ENCODE measurements around the gene NFATC1.
A peak's percentile ranks its signal among the peaks of the same experiment; 100 is the strongest.

Gene NFATC1

DNA sequence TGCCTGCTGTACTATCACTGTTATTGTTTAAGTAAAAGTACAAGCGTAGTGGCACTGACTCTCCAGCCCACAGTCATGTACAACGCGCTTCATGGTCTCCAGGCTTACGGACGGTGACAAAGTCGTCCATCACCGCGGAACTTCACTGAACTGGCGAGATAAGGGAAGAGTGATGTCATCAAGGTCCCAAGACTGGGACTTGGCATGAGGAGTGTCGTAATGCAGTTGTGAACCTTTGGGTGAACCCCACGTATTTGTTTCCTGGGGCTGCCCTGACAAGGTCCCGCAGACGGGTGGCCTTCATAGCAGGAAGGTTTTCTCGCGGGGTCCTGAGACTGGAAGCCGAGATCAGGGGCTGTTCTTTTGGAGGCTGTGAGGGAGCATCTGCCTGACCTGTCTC, 17.3 kb downstream of the NFATC1 start:
- H2AFZ ChIP-seq (ENCODE audit: low read length): no peak overlapping the region
- no peak overlapping the region for H2BK5ac ChIP-seq (ENCODE audit: low read length)
- no peak overlapping the region for H2BK12ac ChIP-seq (ENCODE audit: low read length)
- H2BK15ac ChIP-seq (ENCODE audit: low read length): no peak overlapping the region
- H3K4me1 ChIP-seq (ENCODE audit: control insufficient read depth in 2 of 2, insufficient read depth in 1 of 2, low read depth in 1 of 2, low read length in 2 of 2): peaks cover 2 to 4% of the 10 kb centered on the region in 2 donors
- H2AK5ac ChIP-seq (ENCODE audit: low read depth, low read length): no peak overlapping the region
- H3K9me3 ChIP-seq (replicated peaks in 1 of 2; ENCODE audit: control insufficient read depth in 2 of 2, insufficient read depth in 1 of 2, low read depth in 1 of 2, low read length in 2 of 2): peaks cover 0 to 3% of the 10 kb centered on the region in 2 donors
- H4K91ac ChIP-seq (ENCODE audit: low read depth, low read length, poor library complexity): no peak overlapping the region
- WGBS, 2 donors (ENCODE audit: extremely low coverage in 2 of 2, insufficient read length in 2 of 2, insufficient replicate concordance in 1 of 2): no CpG with 5 or more reads among the region's 16 CpGs
- no peak overlapping the region for H3K18ac ChIP-seq (ENCODE audit: low read length)
- no peak for DNase-seq (ENCODE audit: low spot score)
- no peaks in the 10 kb centered on the region for H3K27me3 ChIP-seq (ENCODE audit: control insufficient read depth in 3 of 3, insufficient read depth in 3 of 3, low read depth in 1 of 3, low read length in 3 of 3)
- H3K23ac ChIP-seq (ENCODE audit: low read depth, low read length, poor library complexity): no peak overlapping the region
- H2BK120ac ChIP-seq (ENCODE audit: low read depth, low read length): no peak overlapping the region
- no peak overlapping the region for H3K4ac ChIP-seq (ENCODE audit: low read length)
- H3K36me3 ChIP-seq (replicated peaks in 1 of 2; ENCODE audit: control insufficient read depth in 2 of 2, insufficient read depth in 2 of 2, low read length in 2 of 2): no peaks in the 10 kb centered on the region
- H4K8ac ChIP-seq (ENCODE audit: low read depth, low read length): no peak overlapping the region
- no peak overlapping the region for H3K27ac ChIP-seq (replicated peaks; ENCODE audit: low read length)
- H3K4me2 ChIP-seq (ENCODE audit: insufficient read depth, low read length, poor library complexity, severe bottlenecking): no peak overlapping the region
- H3K9ac ChIP-seq (ENCODE audit: low read depth, low read length, poor library complexity): no peak overlapping the region
- peaks cover 2% of the 10 kb centered on the region for H3K79me1 ChIP-seq (ENCODE audit: low read depth, low read length)
- H3K4me3 ChIP-seq (ENCODE audit: low read length in 2 of 2): no peak overlapping the region
- H3K14ac ChIP-seq (ENCODE audit: low read length): no peak overlapping the region

DNA sequence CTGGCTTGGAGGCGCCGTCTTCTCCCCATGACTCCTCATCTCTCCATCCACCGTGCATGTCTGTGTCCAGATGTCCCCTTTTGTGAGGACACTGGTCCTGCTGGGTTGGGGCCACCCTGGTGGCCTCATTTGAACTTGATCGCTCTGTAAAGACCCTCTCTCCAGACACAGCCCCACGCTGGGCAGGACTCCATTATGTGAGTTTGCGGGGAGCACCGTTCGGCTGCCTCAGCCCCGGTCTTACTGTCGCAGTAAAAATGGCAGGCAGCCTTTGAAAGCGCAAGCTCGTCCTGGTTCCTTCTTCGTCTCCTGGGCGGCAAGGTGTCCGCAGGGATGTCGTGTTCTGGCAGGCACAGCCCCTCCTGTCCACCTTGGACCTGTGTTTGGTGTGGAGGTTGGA, 17.7 kb downstream of the NFATC1 start:
- H3K36me3 ChIP-seq (replicated peaks in 1 of 2; ENCODE audit: control insufficient read depth in 2 of 2, insufficient read depth in 2 of 2, low read length in 2 of 2): no peaks in the 10 kb centered on the region
- no peak overlapping the region for H2BK12ac ChIP-seq (ENCODE audit: low read length)
- peaks cover 2% of the 10 kb centered on the region for H3K79me1 ChIP-seq (ENCODE audit: low read depth, low read length)
- H3K4me1 ChIP-seq (ENCODE audit: control insufficient read depth in 2 of 2, insufficient read depth in 1 of 2, low read depth in 1 of 2, low read length in 2 of 2): peaks cover 2 to 4% of the 10 kb centered on the region in 2 donors
- no peak overlapping the region for H3K4ac ChIP-seq (ENCODE audit: low read length)
- no peak overlapping the region for H2BK5ac ChIP-seq (ENCODE audit: low read length)
- H2AFZ ChIP-seq (ENCODE audit: low read length): no peak overlapping the region
- no peak overlapping the region for H3K27ac ChIP-seq (replicated peaks; ENCODE audit: low read length)
- H3K14ac ChIP-seq (ENCODE audit: low read length): no peak overlapping the region
- H2BK15ac ChIP-seq (ENCODE audit: low read length): no peak overlapping the region
- DNase-seq (ENCODE audit: low spot score): no peak
- no CpG with 5 or more reads among the region's 16 CpGs for WGBS, 2 donors (ENCODE audit: extremely low coverage in 2 of 2, insufficient read length in 2 of 2, insufficient replicate concordance in 1 of 2)
- no peaks in the 10 kb centered on the region for H3K27me3 ChIP-seq (ENCODE audit: control insufficient read depth in 3 of 3, insufficient read depth in 3 of 3, low read depth in 1 of 3, low read length in 3 of 3)
- no peak overlapping the region for H4K8ac ChIP-seq (ENCODE audit: low read depth, low read length)
- no peak overlapping the region for H3K4me3 ChIP-seq (ENCODE audit: low read length in 2 of 2)
- H3K9me3 ChIP-seq (replicated peaks in 1 of 2; ENCODE audit: control insufficient read depth in 2 of 2, insufficient read depth in 1 of 2, low read depth in 1 of 2, low read length in 2 of 2): peaks cover 0 to 3% of the 10 kb centered on the region in 2 donors
- H3K4me2 ChIP-seq (ENCODE audit: insufficient read depth, low read length, poor library complexity, severe bottlenecking): no peak overlapping the region
- no peak overlapping the region for H3K9ac ChIP-seq (ENCODE audit: low read depth, low read length, poor library complexity)
- H4K91ac ChIP-seq (ENCODE audit: low read depth, low read length, poor library complexity): no peak overlapping the region
- H3K18ac ChIP-seq (ENCODE audit: low read length): no peak overlapping the region
- H3K23ac ChIP-seq (ENCODE audit: low read depth, low read length, poor library complexity): no peak overlapping the region
- H2BK120ac ChIP-seq (ENCODE audit: low read depth, low read length): no peak overlapping the region
- H2AK5ac ChIP-seq (ENCODE audit: low read depth, low read length): no peak overlapping the region

DNA sequence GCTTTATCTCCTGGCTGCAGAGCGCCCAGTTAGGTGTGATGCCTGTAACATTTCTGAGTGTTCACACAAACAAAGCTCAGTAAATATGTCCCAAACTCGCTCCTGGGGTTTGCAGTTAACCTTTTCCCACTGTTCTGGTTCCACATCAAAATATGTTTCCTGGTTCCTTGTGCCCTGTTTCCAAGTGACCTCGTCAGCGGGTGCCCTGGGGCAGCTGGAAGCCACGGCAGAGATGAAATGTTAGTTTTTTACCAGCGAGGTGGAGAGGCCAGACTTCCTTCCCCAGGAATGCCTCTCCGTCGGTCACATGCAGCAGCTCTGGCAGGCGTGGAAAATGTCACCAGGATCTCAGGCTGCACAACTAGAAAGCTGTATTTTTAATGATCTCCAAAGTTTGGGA, 18.2 kb downstream of the NFATC1 start:
- Histone ChIP-seq H3K14ac (ENCODE audit: low read length) (no peak overlapping the region), H3K27me3 (ENCODE audit: control insufficient read depth in 3 of 3, insufficient read depth in 3 of 3, low read depth in 1 of 3, low read length in 3 of 3) (no peaks in the 10 kb centered on the region), H4K91ac (ENCODE audit: low read depth, low read length, poor library complexity) (no peak overlapping the region), H2AFZ (ENCODE audit: low read length) (no peak overlapping the region), H3K23ac (ENCODE audit: low read depth, low read length, poor library complexity) (no peak overlapping the region), H2AK5ac (ENCODE audit: low read depth, low read length) (no peak overlapping the region), H3K9me3 (replicated peaks in 1 of 2; ENCODE audit: control insufficient read depth in 2 of 2, insufficient read depth in 1 of 2, low read depth in 1 of 2, low read length in 2 of 2) (peaks cover 0 to 3% of the 10 kb centered on the region in 2 donors), H2BK120ac (ENCODE audit: low read depth, low read length) (no peak overlapping the region), H3K9ac (ENCODE audit: low read depth, low read length, poor library complexity) (no peak overlapping the region), H3K36me3 (replicated peaks in 1 of 2; ENCODE audit: control insufficient read depth in 2 of 2, insufficient read depth in 2 of 2, low read length in 2 of 2) (no peaks in the 10 kb centered on the region), H3K4me2 (ENCODE audit: insufficient read depth, low read length, poor library complexity, severe bottlenecking) (no peak overlapping the region), H3K18ac (ENCODE audit: low read length) (no peak overlapping the region), H3K27ac (replicated peaks; ENCODE audit: low read length) (no peak overlapping the region), H3K4ac (ENCODE audit: low read length) (no peak overlapping the region), H3K4me1 (ENCODE audit: control insufficient read depth in 2 of 2, insufficient read depth in 1 of 2, low read depth in 1 of 2, low read length in 2 of 2) (peaks cover 2 to 4% of the 10 kb centered on the region in 2 donors), H2BK15ac (ENCODE audit: low read length) (no peak overlapping the region), H3K79me1 (ENCODE audit: low read depth, low read length) (peaks cover 2% of the 10 kb centered on the region), H2BK5ac (ENCODE audit: low read length) (no peak overlapping the region), H2BK12ac (ENCODE audit: low read length) (no peak overlapping the region), H3K4me3 (ENCODE audit: low read length in 2 of 2) (no peak overlapping the region), H4K8ac (ENCODE audit: low read depth, low read length) (no peak overlapping the region)
- no CpG with 5 or more reads among the region's 9 CpGs for WGBS, 2 donors (ENCODE audit: extremely low coverage in 2 of 2, insufficient read length in 2 of 2, insufficient replicate concordance in 1 of 2)
- DNase-seq (ENCODE audit: low spot score): no peak

DNA sequence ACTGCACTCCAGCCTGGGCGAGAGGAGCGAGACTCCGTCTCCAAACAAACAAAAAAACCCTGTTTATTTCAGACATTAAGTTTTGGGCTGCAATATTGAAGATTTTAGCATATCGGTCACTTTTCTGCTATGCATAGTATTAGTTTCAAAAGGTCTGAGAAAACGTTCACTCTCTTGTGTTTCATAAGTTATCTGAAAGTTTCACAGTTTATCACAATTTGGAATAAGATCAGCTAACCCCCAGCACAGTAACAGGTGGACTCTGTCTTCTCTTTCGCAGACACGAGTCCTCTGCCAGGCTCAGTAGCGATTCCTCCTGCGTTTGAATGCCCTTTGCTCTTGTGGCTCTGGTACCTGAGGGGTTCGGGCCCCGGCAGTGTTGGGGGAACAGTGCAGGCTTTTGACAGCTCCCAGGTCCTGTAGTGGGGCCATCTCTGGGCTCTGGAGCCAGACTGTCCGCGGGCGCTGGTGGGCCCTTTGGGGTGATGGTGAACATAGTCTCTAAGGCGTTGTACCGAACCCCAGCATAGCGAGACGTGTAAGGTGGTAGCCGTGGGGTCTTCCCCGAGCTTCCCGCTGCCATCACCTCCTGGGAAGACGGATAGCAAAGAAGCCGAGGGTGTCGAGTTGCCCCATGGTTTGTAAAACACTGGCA, 20.4 kb downstream of the NFATC1 start:
- Histone ChIP-seq H3K4me1 (ENCODE audit: control insufficient read depth in 2 of 2, insufficient read depth in 1 of 2, low read depth in 1 of 2, low read length in 2 of 2) (peaks cover 2 to 4% of the 10 kb centered on the region in 2 donors), H3K27ac (replicated peaks; ENCODE audit: low read length) (no peak overlapping the region), H3K9ac (ENCODE audit: low read depth, low read length, poor library complexity) (no peak overlapping the region), H2BK120ac (ENCODE audit: low read depth, low read length) (no peak overlapping the region), H3K23ac (ENCODE audit: low read depth, low read length, poor library complexity) (no peak overlapping the region), H2AFZ (ENCODE audit: low read length) (no peak overlapping the region), H2AK5ac (ENCODE audit: low read depth, low read length) (no peak overlapping the region), H3K14ac (ENCODE audit: low read length) (no peak overlapping the region), H2BK12ac (ENCODE audit: low read length) (no peak overlapping the region), H2BK5ac (ENCODE audit: low read length) (no peak overlapping the region), H4K91ac (ENCODE audit: low read depth, low read length, poor library complexity) (no peak overlapping the region), H3K79me1 (ENCODE audit: low read depth, low read length) (peaks cover 2% of the 10 kb centered on the region), H3K9me3 (replicated peaks in 1 of 2; ENCODE audit: control insufficient read depth in 2 of 2, insufficient read depth in 1 of 2, low read depth in 1 of 2, low read length in 2 of 2) (no peaks in the 10 kb centered on the region), H3K36me3 (replicated peaks in 1 of 2; ENCODE audit: control insufficient read depth in 2 of 2, insufficient read depth in 2 of 2, low read length in 2 of 2) (no peaks in the 10 kb centered on the region), H3K4me2 (ENCODE audit: insufficient read depth, low read length, poor library complexity, severe bottlenecking) (no peak overlapping the region), H3K4me3 (ENCODE audit: low read length in 2 of 2) (no peak overlapping the region), H3K27me3 (ENCODE audit: control insufficient read depth in 3 of 3, insufficient read depth in 3 of 3, low read depth in 1 of 3, low read length in 3 of 3) (no peaks in the 10 kb centered on the region), H3K4ac (ENCODE audit: low read length) (no peak overlapping the region), H3K18ac (ENCODE audit: low read length) (peak overlapping the region; percentile 5), H2BK15ac (ENCODE audit: low read length) (no peak overlapping the region), H4K8ac (ENCODE audit: low read depth, low read length) (no peak overlapping the region)
- no peak for DNase-seq (ENCODE audit: low spot score)
- no CpG with 5 or more reads among the region's 24 CpGs for WGBS, 2 donors (ENCODE audit: extremely low coverage in 2 of 2, insufficient read length in 2 of 2, insufficient replicate concordance in 1 of 2)

Data from neuronal stem cell (in vitro differentiated cells).